Measurements from ENCODE around the gene F7. TPM values are rescaled to one million over a fixed set of nuclear protein-coding genes. Genes with fewer than 3 reads are reported as not detected.
A peak's percentile ranks its signal among the peaks of the same experiment; 100 is the strongest.

F7 gene
- total RNA-seq, 2 donors from 2014 or later: not detected

- ATAC-seq (no peak), DNase-seq (no peak)
- Histone ChIP-seq H3K4me1 (peaks cover 16% of the 10 kb centered on the region), H3K27me3 (no peaks in the 10 kb centered on the region), H3K27ac (no peak overlapping the region), H3K4me3 (no peak overlapping the region), H3K9me3 (no peaks in the 10 kb centered on the region), H3K36me3 (replicated peaks in 1 of 2; ENCODE audit: insufficient read depth in 1 of 2, low read depth in 2 of 2) (no peaks in the 10 kb centered on the region)
- 65 to 82% methylated on average over 2 of the region's 2 CpGs for WGBS, 2 donors
- intact Hi-C loops (cut with DNase I): no loop called here
- no peak for TF ChIP-seq POLR2A (IDR thresholded peaks at IDR 0.05)
- TF ChIP-seq CTCF (IDR thresholded peaks at IDR 0.05): no peak
Measured at GRCh38 chr13:113152691-113152983, 47.0 kb downstream of the F7 start.

GRCh38 chr13:113152984-113153809 lies 47.6 kb downstream of the F7 start:
- H3K4me3 ChIP-seq: peak overlapping the region in 1 of 2 donors; percentile 19

GRCh38 chr13:113153810-113154748 lies 48.5 kb downstream of the F7 start:
- WGBS, 2 donors: 3 to 8% methylated on average over 24 to 27 of the region's 76 CpGs
- TF ChIP-seq POLR2A (IDR thresholded peaks at IDR 0.05) (peak; percentile 22 to 78 (median 71)), CTCF (IDR thresholded peaks at IDR 0.05) (no peak)
- H3K27ac ChIP-seq: peak overlapping the region; percentile 60 to 89 (median 86)
- no peaks in the 10 kb centered on the region for H3K27me3 ChIP-seq
- ATAC-seq (peak; percentile 80), DNase-seq (peak; percentile 81 to 91 (median 82))
- H3K36me3 ChIP-seq (replicated peaks in 1 of 2; ENCODE audit: insufficient read depth in 1 of 2, low read depth in 2 of 2): no peaks in the 10 kb centered on the region
- H3K4me1 ChIP-seq: peaks cover 16% of the 10 kb centered on the region
- no peaks in the 10 kb centered on the region for H3K9me3 ChIP-seq
- intact Hi-C loops (cut with DNase I): no loop called here
- peak overlapping the region in 1 of 2 donors; percentile 19 for H3K4me3 ChIP-seq

More at GRCh38 chr13:113152984-113153809, 47.6 kb downstream of the F7 start:
- ATAC-seq (peak; percentile 61), DNase-seq (peak; percentile 53 to 62 (median 61))
- Histone ChIP-seq H3K4me1 (peaks cover 16% of the 10 kb centered on the region), H3K36me3 (replicated peaks in 1 of 2; ENCODE audit: insufficient read depth in 1 of 2, low read depth in 2 of 2) (no peaks in the 10 kb centered on the region), H3K27me3 (no peaks in the 10 kb centered on the region), H3K27ac (peak overlapping the region; percentile 60 to 89 (median 86)), H3K9me3 (no peaks in the 10 kb centered on the region)
- intact Hi-C loops (cut with DNase I): no loop called here
- TF ChIP-seq POLR2A (IDR thresholded peaks at IDR 0.05) (no peak), CTCF (IDR thresholded peaks at IDR 0.05) (no peak)
- WGBS, 2 donors: 22 to 37% methylated on average over 29 to 56 of the region's 60 CpGs

- Histone ChIP-seq H3K36me3 (replicated peaks in 1 of 2; ENCODE audit: insufficient read depth in 1 of 2, low read depth in 2 of 2) (no peaks in the 10 kb centered on the region), H3K27ac (no peak overlapping the region), H3K9me3 (no peaks in the 10 kb centered on the region), H3K4me1 (peaks cover 16% of the 10 kb centered on the region), H3K4me3 (no peak overlapping the region), H3K27me3 (no peaks in the 10 kb centered on the region)
- 84 to 88% methylated on average over 3 of the region's 3 CpGs for WGBS, 2 donors
- no peak for TF ChIP-seq CTCF (IDR thresholded peaks at IDR 0.05)
- TF ChIP-seq POLR2A (IDR thresholded peaks at IDR 0.05): no peak
- no peak for ATAC-seq
- no peak for DNase-seq
- intact Hi-C loops (cut with DNase I): no loop called here
Measured at GRCh38 chr13:113155201-113155600, 49.6 kb downstream of the F7 start.

All from body of pancreas (tissue), 4 donors.